ENCODE measurements around the gene NRN1L. TPM values are rescaled to one million over a fixed set of nuclear protein-coding genes. Genes with fewer than 3 reads are reported as not detected.

The NRN1L gene
- total and polyA plus RNA-seq, 2 donors from 2014 or later, result 1.1 to 1.2 TPM

DNA sequence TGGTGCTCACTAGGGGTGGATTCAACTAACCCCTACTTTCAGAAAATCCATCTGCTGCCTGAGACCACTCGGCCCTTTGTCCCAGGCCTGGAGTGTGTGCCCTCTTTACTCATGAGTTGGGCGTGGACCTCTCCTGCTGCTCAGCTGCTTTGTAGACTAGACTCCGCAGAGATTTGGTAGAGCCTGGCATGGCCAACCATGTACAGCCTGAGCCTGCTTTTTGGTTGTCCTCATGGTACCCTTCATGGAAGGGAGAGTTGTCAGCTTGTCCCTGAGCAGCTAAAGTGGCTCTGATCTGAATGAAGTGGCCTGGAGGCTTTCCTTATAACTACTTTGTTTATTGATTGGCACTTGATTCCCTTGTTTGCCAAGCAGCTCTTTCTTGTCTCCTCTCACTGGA, 10.3 kb upstream of the NRN1L start:
- peak overlapping the region; percentile 60 to 91 (median 88) for H3K4me3 ChIP-seq (ENCODE audit: low read length in 3 of 3)
- H3K27ac ChIP-seq (ENCODE audit: low read depth in 2 of 2, low read length in 2 of 2), result no peak overlapping the region
- H3K36me3 ChIP-seq (ENCODE audit: control insufficient read depth in 2 of 3, insufficient read depth in 3 of 3, low read length in 3 of 3), result peaks cover 6 to 33% (median 32%) of the 10 kb centered on the region in 3 donors
- no peak for DNase-seq
- H3K27me3 ChIP-seq (ENCODE audit: control insufficient read depth, insufficient read depth, low read length), result no peaks in the 10 kb centered on the region
- no peak for FAIRE-seq
- intact Hi-C loops (cut with DNase I), result no loop called here
- H3K9me3 ChIP-seq (ENCODE audit: control insufficient read depth in 2 of 3, insufficient read depth in 1 of 3, low read length in 3 of 3), result no peaks in the 10 kb centered on the region
- H3K4me1 ChIP-seq (ENCODE audit: control insufficient read depth in 2 of 3, insufficient read depth in 2 of 3, low read depth in 1 of 3, low read length in 3 of 3), result peaks cover 0 to 30% (median 11%) of the 10 kb centered on the region in 3 donors
- no peak for TF ChIP-seq CTCF (IDR thresholded peaks at IDR 0.05; ENCODE audit: borderline replicate concordance, extremely low read depth, insufficient read depth)
- H3K9ac ChIP-seq (ENCODE audit: low read length in 3 of 3), result peak overlapping the region in 1 of 3 donors; percentile 94

DNA sequence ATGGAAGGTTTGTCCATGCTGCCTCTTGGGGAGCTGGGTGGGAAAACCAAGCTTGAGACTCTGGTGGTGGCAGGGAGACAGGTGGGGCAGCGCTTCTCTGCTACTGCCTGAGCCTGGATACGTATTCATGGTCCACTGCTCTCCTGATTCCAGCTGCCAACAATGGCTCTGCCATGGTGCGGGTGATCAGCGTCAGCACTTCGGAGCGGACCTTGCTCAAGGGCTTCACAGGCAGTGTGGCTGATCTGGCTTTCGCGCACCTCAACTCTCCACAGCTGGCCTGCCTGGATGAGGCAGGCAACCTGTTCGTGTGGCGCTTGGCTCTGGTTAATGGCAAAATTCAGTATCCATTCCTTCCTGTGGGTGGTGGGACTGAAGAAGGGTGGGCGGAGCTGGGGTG, 7.6 kb upstream of the NRN1L start:
- intact Hi-C loops (cut with DNase I), result no loop called here

GRCh38 chr16:67878232-67878631, 6.5 kb upstream of the NRN1L start:
- peaks cover 0 to 21% (median 7%) of the 10 kb centered on the region in 3 donors for H3K4me1 ChIP-seq (ENCODE audit: control insufficient read depth in 2 of 3, insufficient read depth in 2 of 3, low read depth in 1 of 3, low read length in 3 of 3)
- no peaks in the 10 kb centered on the region for H3K9me3 ChIP-seq (ENCODE audit: control insufficient read depth in 2 of 3, insufficient read depth in 1 of 3, low read length in 3 of 3)
- no peak overlapping the region for H3K27ac ChIP-seq (ENCODE audit: low read depth in 2 of 2, low read length in 2 of 2)
- no peak for TF ChIP-seq CTCF (IDR thresholded peaks at IDR 0.05; ENCODE audit: borderline replicate concordance, extremely low read depth, insufficient read depth)
- no peaks in the 10 kb centered on the region for H3K27me3 ChIP-seq (ENCODE audit: control insufficient read depth, insufficient read depth, low read length)
- H3K36me3 ChIP-seq (ENCODE audit: control insufficient read depth in 2 of 3, insufficient read depth in 3 of 3, low read length in 3 of 3), result peaks cover 4 to 70% (median 58%) of the 10 kb centered on the region in 3 donors
- DNase-seq, result no peak
- no peak for FAIRE-seq
- intact Hi-C loops (cut with DNase I), result no loop called here
- H3K9ac ChIP-seq (ENCODE audit: low read length in 3 of 3), result no peak overlapping the region
- no peak overlapping the region for H3K4me3 ChIP-seq (ENCODE audit: low read length in 3 of 3)

More for the DNA sequence above, 7.6 kb upstream of the NRN1L start:
- Histone ChIP-seq H3K27ac (ENCODE audit: low read depth in 2 of 2, low read length in 2 of 2) (no peak overlapping the region), H3K9ac (ENCODE audit: low read length in 3 of 3) (no peak overlapping the region), H3K36me3 (ENCODE audit: control insufficient read depth in 2 of 3, insufficient read depth in 3 of 3, low read length in 3 of 3) (peaks cover 4 to 59% (median 50%) of the 10 kb centered on the region in 3 donors), H3K4me3 (ENCODE audit: low read length in 3 of 3) (no peak overlapping the region), H3K9me3 (ENCODE audit: control insufficient read depth in 2 of 3, insufficient read depth in 1 of 3, low read length in 3 of 3) (no peaks in the 10 kb centered on the region), H3K27me3 (ENCODE audit: control insufficient read depth, insufficient read depth, low read length) (no peaks in the 10 kb centered on the region), H3K4me1 (ENCODE audit: control insufficient read depth in 2 of 3, insufficient read depth in 2 of 3, low read depth in 1 of 3, low read length in 3 of 3) (peaks cover 0 to 26% (median 11%) of the 10 kb centered on the region in 3 donors)
- FAIRE-seq (no peak), DNase-seq (no peak)
- TF ChIP-seq CTCF (IDR thresholded peaks at IDR 0.05; ENCODE audit: borderline replicate concordance, extremely low read depth, insufficient read depth), result no peak

- Histone ChIP-seq H3K36me3 (ENCODE audit: control insufficient read depth in 2 of 3, insufficient read depth in 3 of 3, low read length in 3 of 3) (peaks cover 4 to 76% (median 58%) of the 10 kb centered on the region in 3 donors), H3K9me3 (ENCODE audit: control insufficient read depth in 2 of 3, insufficient read depth in 1 of 3, low read length in 3 of 3) (no peaks in the 10 kb centered on the region), H3K4me1 (ENCODE audit: control insufficient read depth in 2 of 3, insufficient read depth in 2 of 3, low read depth in 1 of 3, low read length in 3 of 3) (peaks cover 0 to 18% (median 6%) of the 10 kb centered on the region in 3 donors), H3K27me3 (ENCODE audit: control insufficient read depth, insufficient read depth, low read length) (no peaks in the 10 kb centered on the region), H3K4me3 (ENCODE audit: low read length in 3 of 3) (no peak overlapping the region), H3K27ac (ENCODE audit: low read depth in 2 of 2, low read length in 2 of 2) (no peak overlapping the region), H3K9ac (ENCODE audit: low read length in 3 of 3) (no peak overlapping the region)
- DNase-seq (no peak), FAIRE-seq (no peak)
- intact Hi-C loops (cut with DNase I), result no loop called here
- TF ChIP-seq CTCF (IDR thresholded peaks at IDR 0.05; ENCODE audit: borderline replicate concordance, extremely low read depth, insufficient read depth), result no peak
These were observed 5.8 kb upstream of the NRN1L start for GRCh38 chr16:67878846-67879245.

Data from kidney (tissue), 14 donors.